ENCODE data around the gene HPSE.
"Not testable (repeated sequence)": the region's sequence is repeated elsewhere in the genome, so short reads cannot be mapped to it uniquely, and the experiment has no call there.

- TF ChIP-seq, protein P1, sequence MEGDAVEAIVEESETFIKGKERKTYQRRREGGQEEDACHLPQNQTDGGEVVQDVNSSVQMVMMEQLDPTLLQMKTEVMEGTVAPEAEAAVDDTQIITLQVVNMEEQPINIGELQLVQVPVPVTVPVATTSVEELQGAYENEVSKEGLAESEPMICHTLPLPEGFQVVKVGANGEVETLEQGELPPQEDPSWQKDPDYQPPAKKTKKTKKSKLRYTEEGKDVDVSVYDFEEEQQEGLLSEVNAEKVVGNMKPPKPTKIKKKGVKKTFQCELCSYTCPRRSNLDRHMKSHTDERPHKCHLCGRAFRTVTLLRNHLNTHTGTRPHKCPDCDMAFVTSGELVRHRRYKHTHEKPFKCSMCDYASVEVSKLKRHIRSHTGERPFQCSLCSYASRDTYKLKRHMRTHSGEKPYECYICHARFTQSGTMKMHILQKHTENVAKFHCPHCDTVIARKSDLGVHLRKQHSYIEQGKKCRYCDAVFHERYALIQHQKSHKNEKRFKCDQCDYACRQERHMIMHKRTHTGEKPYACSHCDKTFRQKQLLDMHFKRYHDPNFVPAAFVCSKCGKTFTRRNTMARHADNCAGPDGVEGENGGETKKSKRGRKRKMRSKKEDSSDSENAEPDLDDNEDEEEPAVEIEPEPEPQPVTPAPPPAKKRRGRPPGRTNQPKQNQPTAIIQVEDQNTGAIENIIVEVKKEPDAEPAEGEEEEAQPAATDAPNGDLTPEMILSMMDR (IDR thresholded peaks at IDR 0.05): not testable (repeated sequence)
- not testable (repeated sequence) for TF ChIP-seq EZH2 (IDR thresholded peaks at IDR 0.05; ENCODE audit: borderline replicate concordance, insufficient read depth, low read depth, low read length, poor library complexity, severe bottlenecking)
Observed at GRCh38 chr4:83290059-83290774, 44.4 kb downstream of the HPSE start.
